ENCODE data around the gene BPIFB2.

BPIFB2 gene

DNA sequence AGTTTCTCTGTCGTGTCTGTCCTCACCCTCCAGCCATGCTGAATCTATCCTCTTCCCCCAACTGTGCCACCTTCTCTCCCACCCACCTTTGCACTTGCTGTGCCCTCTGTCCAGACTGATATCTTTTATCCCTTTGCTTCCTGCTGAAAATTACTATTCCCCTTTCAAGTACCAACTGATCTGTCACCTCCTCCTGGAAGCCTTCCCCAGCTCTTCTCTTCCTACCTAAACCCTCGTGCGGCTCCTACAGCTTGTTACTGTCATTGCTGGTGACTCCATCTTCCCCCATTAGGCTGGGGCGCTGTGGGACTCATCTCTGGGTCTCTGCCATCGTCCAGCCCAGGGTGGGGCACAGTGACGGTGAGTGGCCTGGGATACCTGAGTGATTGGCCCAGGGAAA lies 25.1 kb downstream of the BPIFB2 start:
- no peak for DNase-seq (ENCODE audit: low read depth)
- TF ChIP-seq CTCF (conservative IDR thresholded peaks at IDR 0.05; ENCODE audit: low read depth, low read length), result no peak
- no peak overlapping the region for H3K4me3 ChIP-seq (ENCODE audit: low read length)

DNA sequence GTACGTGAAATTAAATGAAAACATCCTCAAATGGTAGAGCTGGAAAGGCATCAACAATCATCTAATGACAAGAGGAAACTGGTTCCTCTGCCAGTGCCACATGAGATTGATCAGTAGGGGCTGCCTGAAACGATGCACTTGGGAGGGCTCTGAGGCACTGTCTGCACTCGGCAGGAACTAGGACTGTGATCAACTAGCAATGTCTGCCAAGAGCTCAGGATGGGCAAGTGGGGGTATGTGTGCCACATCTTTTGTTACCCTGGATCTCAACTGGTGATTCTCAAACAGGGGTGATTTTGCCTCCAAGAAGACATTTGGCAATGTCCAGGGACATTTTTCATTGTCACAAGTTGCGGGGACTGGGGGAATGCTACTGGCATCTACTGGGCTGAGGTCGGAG lies 25.9 kb downstream of the BPIFB2 start:
- no peak for DNase-seq (ENCODE audit: low read depth)
- no peak for TF ChIP-seq CTCF (conservative IDR thresholded peaks at IDR 0.05; ENCODE audit: low read depth, low read length)
- no peak overlapping the region for H3K4me3 ChIP-seq (ENCODE audit: low read length)

- TF ChIP-seq CTCF (conservative IDR thresholded peaks at IDR 0.05; ENCODE audit: low read depth, low read length), result no peak
- DNase-seq (ENCODE audit: low read depth), result no peak
- H3K4me3 ChIP-seq (ENCODE audit: low read length), result no peak overlapping the region
Observed at GRCh38 chr20:33034115-33034514, 26.6 kb downstream of the BPIFB2 start.

- no peak overlapping the region for H3K4me3 ChIP-seq (ENCODE audit: low read length)
- no peak for TF ChIP-seq CTCF (conservative IDR thresholded peaks at IDR 0.05; ENCODE audit: low read depth, low read length)
- no peak for DNase-seq (ENCODE audit: low read depth)
Observed at GRCh38 chr20:33034901-33035492, 27.5 kb downstream of the BPIFB2 start.

DNA sequence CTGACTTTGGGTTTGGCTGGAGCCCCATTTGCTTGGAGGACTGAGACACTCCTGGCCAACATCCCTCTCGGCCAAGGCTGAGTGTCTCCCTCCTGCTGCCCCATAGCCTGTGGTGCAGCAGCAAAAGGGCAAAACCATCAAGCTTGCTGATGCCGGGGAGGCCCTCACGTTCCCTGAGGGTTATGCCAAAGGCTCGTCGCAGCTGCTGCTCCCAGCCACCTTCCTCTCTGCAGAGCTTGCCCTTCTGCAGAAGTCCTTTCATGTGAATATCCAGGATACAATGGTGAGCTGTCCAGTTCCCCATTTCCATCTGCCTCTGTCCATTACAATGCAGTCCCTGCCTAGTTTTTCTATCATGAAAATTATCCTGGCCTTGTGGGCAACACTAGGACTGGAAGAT lies 30.0 kb downstream of the BPIFB2 start:
- no peak for TF ChIP-seq CTCF (conservative IDR thresholded peaks at IDR 0.05; ENCODE audit: low read depth, low read length)
- no peak overlapping the region for H3K4me3 ChIP-seq (ENCODE audit: low read length)
- DNase-seq (ENCODE audit: low read depth), result no peak

DNA sequence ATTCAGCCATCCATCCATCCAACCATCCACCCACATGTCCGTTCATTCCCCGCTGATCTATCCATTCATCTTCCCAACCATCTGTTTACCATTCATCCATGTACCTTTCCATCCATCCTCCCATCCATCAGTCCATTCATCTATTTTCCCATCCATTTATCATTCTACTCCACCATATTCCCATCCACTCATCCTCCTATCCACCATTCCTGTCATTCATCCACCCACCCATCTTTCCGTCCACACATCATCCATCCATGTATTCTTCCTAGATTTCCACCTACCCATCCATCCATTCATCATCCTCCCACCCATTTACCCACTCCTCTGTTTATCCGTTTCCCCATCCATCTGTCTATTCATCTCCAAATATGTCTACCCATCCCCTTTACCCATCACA lies 30.7 kb downstream of the BPIFB2 start:
- DNase-seq (ENCODE audit: low read depth), result no peak
- TF ChIP-seq CTCF (conservative IDR thresholded peaks at IDR 0.05; ENCODE audit: low read depth, low read length), result no peak
- H3K4me3 ChIP-seq (ENCODE audit: low read length), result no peak overlapping the region

- no peak overlapping the region for H3K4me3 ChIP-seq (ENCODE audit: low read length)
- DNase-seq (ENCODE audit: low read depth), result no peak
- no peak for TF ChIP-seq CTCF (conservative IDR thresholded peaks at IDR 0.05; ENCODE audit: low read depth, low read length)
Observed at GRCh38 chr20:33042430-33042829, 34.9 kb downstream of the BPIFB2 start.
